Smooth muscle cell (in vitro differentiated cells): ENCODE results near the gene PHF14. TPM values are rescaled to one million over a fixed set of nuclear protein-coding genes. Genes with fewer than 3 reads are reported as not detected.

ENCODE experiments used
- DNase-seq: peaks from one replicate; lab custom pipeline; 2025; ENCODE audit not compliant: unreplicated experiment; lab: John Stamatoyannopoulos, UW
- H2AFZ ChIP-seq: fragments of 200-600 bp; sonication (generic); 2 replicates; pipeline ENCODE4 v1.6.0; 2016; ENCODE audit warnings: antibody characterized with exemption, low read depth, mild to moderate bottlenecking
- H3F3A ChIP-seq: fragments of 200-600 bp; sonication (generic); 2 replicates; pipeline ENCODE4 v1.6.0; 2017; ENCODE audit warnings: antibody characterized with exemption, low read depth
- H3K27ac ChIP-seq: fragments of 200-600 bp; sonication (generic); 2 replicates; pipeline ENCODE4 v1.5.1; 2016; ENCODE audit warnings: low read depth, mild to moderate bottlenecking
- H3K27me3 ChIP-seq: fragments of 200-600 bp; sonication (generic); 2 replicates; pipeline ENCODE4 v1.6.1; 2016; ENCODE audit warnings: low read depth, mild to moderate bottlenecking
- H3K36me3 ChIP-seq: fragments of 200-600 bp; sonication (generic); 2 replicates; pipeline ENCODE4 v1.5.1; 2016; ENCODE audit warnings: low read depth
- H3K4me1 ChIP-seq: fragments of 200-600 bp; sonication (generic); 2 replicates; pipeline ENCODE4 v1.5.1; 2016; ENCODE audit warnings: low read depth
- H3K4me2 ChIP-seq: fragments of 200-600 bp; sonication (generic); 2 replicates; pipeline ENCODE4 v1.6.0; 2016; ENCODE audit warnings: mild to moderate bottlenecking
- H3K4me3 ChIP-seq: fragments of 200-600 bp; sonication (generic); 2 replicates; pipeline ENCODE4 v1.5.1; 2016; ENCODE audit warnings: mild to moderate bottlenecking
- H3K79me2 ChIP-seq: fragments of 200-600 bp; sonication (generic); 2 replicates; pipeline ENCODE4 v1.6.0; 2016; ENCODE audit warnings: low read depth, mild to moderate bottlenecking
- H3K9ac ChIP-seq: fragments of 200-600 bp; sonication (generic); 2 replicates; pipeline ENCODE4 v1.6.0; 2016; ENCODE audit warnings: low read depth
- H3K9me3 ChIP-seq: fragments of 200-600 bp; sonication (generic); replicated peaks from 2 replicates; pipeline ENCODE4 v1.5.1; 2016; ENCODE audit warnings: low read depth
- H4K20me1 ChIP-seq: fragments of 200-600 bp; sonication (generic); 2 replicates; pipeline ENCODE4 v1.6.0; 2016; ENCODE audit warnings: low read depth
- CTCF ChIP-seq: fragments of 200-600 bp; sonication (generic); IDR thresholded peaks from 2 replicates; pipeline ENCODE4 v1.5.1; 2017; ENCODE audit warnings: borderline replicate concordance, mild to moderate bottlenecking, antibody characterized with exemption; ENCODE audit not compliant: insufficient read depth, poor library complexity, severe bottlenecking
- WGBS: methylation state at CpG from one replicate; pipeline ENCODE4 v1.1.7; 2016; ENCODE audit warnings: low lambda C conversion rate; 5-methylcytosine and 5-hydroxymethylcytosine counted together
- polyA plus RNA-seq: library from polyadenylated mRNA; unstranded; fragments of >200 nt; fragmentation: Nextera tagmentation; extraction: Ambion mirVana; gene quantifications from 2 replicates; pipeline ENCODE4 v1.2.1, GENCODE V29; 2016
- total RNA-seq: library from RNA; depleted of rRNA; stranded (reverse); fragments of >200 nt; gene quantifications from 2 replicates; pipeline ENCODE4 v1.2.3, GENCODE V29; 2014

PHF14 gene
- total and polyA plus RNA-seq, 2 experiments from 2014 or later, result 13.2 to 29.2 TPM

GRCh38 chr7:10972174-10972573 is 1.5 kb upstream of the PHF14 start:
- TF ChIP-seq CTCF, result no peak
- DNase-seq, result no peak
- Histone ChIP-seq H2AFZ (peak overlapping the region; percentile 97), H3K4me1 (peaks cover 14% of the 10 kb centered on the region), H3K4me2 (no peak overlapping the region), H3K4me3 (no peak overlapping the region), H3K36me3 (peaks cover 8% of the 10 kb centered on the region), H3K27me3 (no peaks in the 10 kb centered on the region), H3K79me2 (peaks cover 30% of the 10 kb centered on the region), H3K27ac (no peak overlapping the region), H3K9ac (no peak overlapping the region), H3K9me3 (no peaks in the 10 kb centered on the region), H4K20me1 (no peaks in the 10 kb centered on the region), H3F3A (peaks cover 4% of the 10 kb centered on the region)
- 97% methylated on average over 5 of the region's 5 CpGs for WGBS

GRCh38 chr7:10973942-10974911 is 555 bp downstream of the PHF14 start:
- TF ChIP-seq CTCF, result no peak
- no peaks in the 10 kb centered on the region for H3K27me3 ChIP-seq
- peak overlapping the region; percentile 64 for H3K27ac ChIP-seq
- H3K4me3 ChIP-seq, result peak overlapping the region; percentile 90
- H3K4me2 ChIP-seq, result peak overlapping the region; percentile 100
- WGBS, result 1% methylated on average over 45 of the region's 47 CpGs
- peaks cover 8% of the 10 kb centered on the region for H4K20me1 ChIP-seq
- peaks cover 14% of the 10 kb centered on the region for H3K4me1 ChIP-seq
- H3K9ac ChIP-seq, result peak overlapping the region; percentile 78
- peak overlapping the region; percentile 94 for H2AFZ ChIP-seq
- peaks cover 48% of the 10 kb centered on the region for H3K79me2 ChIP-seq
- H3K9me3 ChIP-seq, result no peaks in the 10 kb centered on the region
- no peak for DNase-seq
- peaks cover 8% of the 10 kb centered on the region for H3K36me3 ChIP-seq
- peaks cover 4% of the 10 kb centered on the region for H3F3A ChIP-seq

GRCh38 chr7:10977113-10977512 is 3.4 kb downstream of the PHF14 start:
- WGBS, result 83% methylated on average over 4 of the region's 4 CpGs
- H3K36me3 ChIP-seq, result peaks cover 11% of the 10 kb centered on the region
- H3K9ac ChIP-seq, result no peak overlapping the region
- TF ChIP-seq CTCF, result no peak
- H3K4me2 ChIP-seq, result no peak overlapping the region
- H3K4me3 ChIP-seq, result no peak overlapping the region
- no peaks in the 10 kb centered on the region for H3K27me3 ChIP-seq
- no peak for DNase-seq
- peaks cover 14% of the 10 kb centered on the region for H3K4me1 ChIP-seq
- H3K27ac ChIP-seq, result no peak overlapping the region
- peaks cover 30% of the 10 kb centered on the region for H4K20me1 ChIP-seq
- peaks cover 4% of the 10 kb centered on the region for H3F3A ChIP-seq
- no peak overlapping the region for H2AFZ ChIP-seq
- peaks cover 69% of the 10 kb centered on the region for H3K79me2 ChIP-seq
- no peaks in the 10 kb centered on the region for H3K9me3 ChIP-seq
